Suppressor macrophage treated with lipopolysaccharide for 1 hour (primary cell): Measurements from ENCODE around the gene TXLNG.

Experiments
- DNase-seq, 3 donors: peaks; one replicate each; pipeline ENCODE4 v3.0.0-alpha.2; 2020 to 2022

TXLNG gene

GRCh38 chrX:16785247-16786138 is 773 bp upstream of the TXLNG start:
- DNase-seq, result no peak

- peak; percentile 13 to 41 (median 22) for DNase-seq
Measured at GRCh38 chrX:16786791-16787735, 797 bp downstream of the TXLNG start.

GRCh38 chrX:16788477-16788876 is 2.2 kb downstream of the TXLNG start:
- no peak for DNase-seq

GRCh38 chrX:16796298-16796697 is 10.0 kb downstream of the TXLNG start:
- DNase-seq, result no peak

GRCh38 chrX:16797358-16797757 is 11.1 kb downstream of the TXLNG start:
- peak; percentile 15 to 34 (median 17) for DNase-seq

- DNase-seq, result no peak
Measured at GRCh38 chrX:16797841-16798240, 11.6 kb downstream of the TXLNG start.

- no peak for DNase-seq
Measured at GRCh38 chrX:16804923-16805464, 18.7 kb downstream of the TXLNG start.

GRCh38 chrX:16807548-16807947 is 21.3 kb downstream of the TXLNG start:
- peak in 1 of 3 donors; percentile 24 for DNase-seq

GRCh38 chrX:16807976-16808542 is 21.8 kb downstream of the TXLNG start:
- DNase-seq, result peak; percentile 46 to 57 (median 56)

- DNase-seq, result peak in 1 of 3 donors; percentile 3
Measured at GRCh38 chrX:16814597-16814996, 28.3 kb downstream of the TXLNG start.

GRCh38 chrX:16819634-16820033 is 33.4 kb downstream of the TXLNG start:
- no peak for DNase-seq

- DNase-seq, result no peak
Measured at GRCh38 chrX:16822723-16823122, 36.5 kb downstream of the TXLNG start.

- DNase-seq, result no peak
Measured at GRCh38 chrX:16825264-16826035, 39.2 kb downstream of the TXLNG start.

- peak; percentile 10 to 34 (median 24) for DNase-seq
Measured at GRCh38 chrX:16826207-16826606, 39.9 kb downstream of the TXLNG start.

GRCh38 chrX:16827225-16827624 is 41.0 kb downstream of the TXLNG start:
- DNase-seq, result no peak

GRCh38 chrX:16828124-16828908 is 42.0 kb downstream of the TXLNG start:
- DNase-seq, result no peak

- no peak for DNase-seq
Measured at GRCh38 chrX:16832301-16832700, 46.0 kb downstream of the TXLNG start.

- DNase-seq, result no peak
Measured at GRCh38 chrX:16834806-16835205, 48.5 kb downstream of the TXLNG start.

GRCh38 chrX:16836371-16836770 is 50.1 kb downstream of the TXLNG start:
- DNase-seq, result peak; percentile 16 to 43 (median 22)

GRCh38 chrX:16838202-16839066 is 52.2 kb downstream of the TXLNG start:
- peak in 1 of 3 donors; percentile 6 for DNase-seq
